Effector memory CD8-positive, alpha-beta T cell (primary cell): ENCODE measurements around the gene AUTS2.
"Not testable (repeated sequence)": the region's sequence is repeated elsewhere in the genome, so short reads cannot be mapped to it uniquely, and the experiment has no call there.

Experiments used
- ATAC-seq: fragments of 150-1000 bp; cut with Tn5 transposase; replicated peaks from 2 replicates; pipeline ENCODE4 v1.10.0; 2021; ENCODE audit warnings: mild to moderate bottlenecking, moderate library complexity
- DNase-seq, 3 experiments: peaks; one replicate each; pipeline ENCODE4 v3.0.0; 2021
- H3K27ac Mint-ChIP-seq, 2 donors: one replicate each; pipeline ENCODE4 v1.8.0; 2022; ENCODE audit warnings: mild to moderate bottlenecking in 2 of 2, mixed read lengths in 2 of 2, moderate library complexity in 2 of 2
- H3K27me3 Mint-ChIP-seq, 2 donors: one replicate each; pipeline ENCODE4 v1.8.0; 2022; ENCODE audit warnings: mixed read lengths in 2 of 2
- H3K36me3 Mint-ChIP-seq: one replicate; pipeline ENCODE4 v1.8.0; 2022; ENCODE audit warnings: mild to moderate bottlenecking, moderate library complexity, mixed read lengths; ENCODE audit not compliant: insufficient read depth
- H3K4me1 Mint-ChIP-seq, 2 donors: one replicate each; pipeline ENCODE4 v1.8.0; 2022; ENCODE audit warnings: low read depth in 2 of 2, mixed read lengths in 2 of 2
- H3K4me3 Mint-ChIP-seq, 2 donors: one replicate each; pipeline ENCODE4 v1.8.0; 2022; ENCODE audit warnings: mild to moderate bottlenecking in 2 of 2, mixed read lengths in 2 of 2, moderate library complexity in 2 of 2
- H3K9me3 Mint-ChIP-seq, 2 donors: one replicate each; pipeline ENCODE4 v1.8.0; 2022; ENCODE audit warnings: mixed read lengths in 2 of 2

AUTS2 gene

GRCh38 chr7:70638158-70639107 is 1040.2 kb downstream of the AUTS2 start:
- ATAC-seq, result no peak

GRCh38 chr7:70640266-70640833 is 1042.1 kb downstream of the AUTS2 start:
- Mint-ChIP-seq H3K27me3 (no peaks in the 10 kb centered on the region), H3K4me3 (no peak overlapping the region), H3K9me3 (no peaks in the 10 kb centered on the region), H3K4me1 (peaks cover 3 to 12% of the 10 kb centered on the region in 2 donors), H3K27ac (peak overlapping the region in 1 of 2 donors; percentile 9), H3K36me3 (peaks cover 4% of the 10 kb centered on the region)
- DNase-seq (no peak), ATAC-seq (no peak)

More at GRCh38 chr7:70638158-70639107, 1040.2 kb downstream of the AUTS2 start:
- peak overlapping the region in 1 of 2 donors; percentile 57 for H3K27ac Mint-ChIP-seq
- no peaks in the 10 kb centered on the region for H3K9me3 Mint-ChIP-seq
- peaks cover 2% of the 10 kb centered on the region for H3K36me3 Mint-ChIP-seq
- no peak overlapping the region for H3K4me3 Mint-ChIP-seq
- no peaks in the 10 kb centered on the region for H3K27me3 Mint-ChIP-seq
- peaks cover 3 to 22% of the 10 kb centered on the region in 2 donors for H3K4me1 Mint-ChIP-seq
- no peak for DNase-seq

GRCh38 chr7:70641882-70642281 is 1043.6 kb downstream of the AUTS2 start:
- DNase-seq (no peak), ATAC-seq (no peak)
- Mint-ChIP-seq H3K9me3 (no peaks in the 10 kb centered on the region), H3K27ac (no peak overlapping the region), H3K36me3 (peaks cover 3% of the 10 kb centered on the region), H3K27me3 (no peaks in the 10 kb centered on the region), H3K4me1 (peaks cover 5 to 11% of the 10 kb centered on the region in 2 donors), H3K4me3 (no peak overlapping the region)

GRCh38 chr7:70645279-70645678 is 1047.0 kb downstream of the AUTS2 start:
- no peak for DNase-seq
- peaks cover 28 to 29% of the 10 kb centered on the region in 2 donors for H3K4me1 Mint-ChIP-seq
- ATAC-seq, result no peak
- peak overlapping the region in 1 of 2 donors; percentile 95 for H3K27ac Mint-ChIP-seq
- peaks cover 19% of the 10 kb centered on the region for H3K36me3 Mint-ChIP-seq
- H3K4me3 Mint-ChIP-seq, result peak overlapping the region in 1 of 2 donors; percentile 30
- H3K9me3 Mint-ChIP-seq, result no peaks in the 10 kb centered on the region
- no peaks in the 10 kb centered on the region for H3K27me3 Mint-ChIP-seq

GRCh38 chr7:70645876-70646351 is 1047.6 kb downstream of the AUTS2 start:
- ATAC-seq (no peak), DNase-seq (no peak)
- Mint-ChIP-seq H3K4me3 (peak overlapping the region in 1 of 2 donors; percentile 30), H3K4me1 (peaks cover 31 to 33% of the 10 kb centered on the region in 2 donors), H3K27ac (peak overlapping the region in 1 of 2 donors; percentile 95), H3K36me3 (peaks cover 19% of the 10 kb centered on the region), H3K27me3 (no peaks in the 10 kb centered on the region), H3K9me3 (no peaks in the 10 kb centered on the region)

GRCh38 chr7:70646536-70647248 is 1048.4 kb downstream of the AUTS2 start:
- Mint-ChIP-seq H3K4me1 (peaks cover 31 to 33% of the 10 kb centered on the region in 2 donors), H3K27ac (peak overlapping the region; percentile 89 to 95), H3K27me3 (no peaks in the 10 kb centered on the region), H3K36me3 (peaks cover 19% of the 10 kb centered on the region), H3K4me3 (no peak overlapping the region), H3K9me3 (no peaks in the 10 kb centered on the region)
- no peak for ATAC-seq
- no peak for DNase-seq

GRCh38 chr7:70647801-70648498 is 1049.7 kb downstream of the AUTS2 start:
- Mint-ChIP-seq H3K36me3 (peaks cover 19% of the 10 kb centered on the region), H3K4me3 (peak overlapping the region; percentile 59 to 65), H3K9me3 (no peaks in the 10 kb centered on the region), H3K4me1 (peaks cover 31 to 33% of the 10 kb centered on the region in 2 donors), H3K27ac (peak overlapping the region; percentile 89 to 95), H3K27me3 (no peaks in the 10 kb centered on the region)
- peak; percentile 94 for ATAC-seq
- peak; percentile 83 to 88 (median 87) for DNase-seq

GRCh38 chr7:70648499-70648861 is 1050.2 kb downstream of the AUTS2 start:
- Mint-ChIP-seq H3K27ac (peak overlapping the region; percentile 89 to 95), H3K4me1 (peaks cover 32 to 33% of the 10 kb centered on the region in 2 donors), H3K36me3 (peaks cover 19% of the 10 kb centered on the region), H3K4me3 (peak overlapping the region; percentile 59 to 65)
- not testable (repeated sequence) for H3K27me3 Mint-ChIP-seq, DNase-seq, H3K9me3 Mint-ChIP-seq
- ATAC-seq, result peak; percentile 43

- no peak for ATAC-seq
- Mint-ChIP-seq H3K36me3 (peaks cover 19% of the 10 kb centered on the region), H3K9me3 (no peaks in the 10 kb centered on the region), H3K27me3 (no peaks in the 10 kb centered on the region), H3K4me1 (peaks cover 32 to 33% of the 10 kb centered on the region in 2 donors), H3K4me3 (peak overlapping the region; percentile 59 to 65), H3K27ac (peak overlapping the region; percentile 89 to 95)
- no peak for DNase-seq
These were observed 1051.0 kb downstream of the AUTS2 start for GRCh38 chr7:70649323-70649722.

GRCh38 chr7:70654146-70654545 is 1055.9 kb downstream of the AUTS2 start:
- Mint-ChIP-seq H3K4me3 (no peak overlapping the region), H3K36me3 (peaks cover 6% of the 10 kb centered on the region), H3K9me3 (no peaks in the 10 kb centered on the region), H3K27ac (peak overlapping the region in 1 of 2 donors; percentile 38), H3K27me3 (no peaks in the 10 kb centered on the region), H3K4me1 (peaks cover 7 to 12% of the 10 kb centered on the region in 2 donors)
- no peak for ATAC-seq
- no peak for DNase-seq

- Mint-ChIP-seq H3K9me3 (no peaks in the 10 kb centered on the region), H3K4me1 (peaks cover 16 to 17% of the 10 kb centered on the region in 2 donors)
- no peak for ATAC-seq
These were observed 1056.7 kb downstream of the AUTS2 start for GRCh38 chr7:70654979-70655378.

GRCh38 chr7:70655694-70656093 is 1057.4 kb downstream of the AUTS2 start:
- Mint-ChIP-seq H3K9me3 (no peaks in the 10 kb centered on the region), H3K4me3 (no peak overlapping the region), H3K27me3 (no peaks in the 10 kb centered on the region), H3K36me3 (peaks cover 4% of the 10 kb centered on the region), H3K27ac (no peak overlapping the region), H3K4me1 (peaks cover 18% of the 10 kb centered on the region in 2 donors)
- ATAC-seq (no peak), DNase-seq (no peak)

More at GRCh38 chr7:70654979-70655378, 1056.7 kb downstream of the AUTS2 start:
- H3K27ac Mint-ChIP-seq, result no peak overlapping the region
- DNase-seq, result no peak
- no peak overlapping the region for H3K4me3 Mint-ChIP-seq
- no peaks in the 10 kb centered on the region for H3K27me3 Mint-ChIP-seq
- H3K36me3 Mint-ChIP-seq, result peaks cover under 1% of the 10 kb centered on the region
